Measurements from ENCODE around the gene NAALADL2. TPM values are rescaled to one million over a fixed set of nuclear protein-coding genes. Genes with fewer than 3 reads are reported as not detected.
A peak's percentile ranks its signal among the peaks of the same experiment; 100 is the strongest.

The NAALADL2 gene
- total RNA-seq, 1 donor from 2014 or later: 2.9 TPM

DNA sequence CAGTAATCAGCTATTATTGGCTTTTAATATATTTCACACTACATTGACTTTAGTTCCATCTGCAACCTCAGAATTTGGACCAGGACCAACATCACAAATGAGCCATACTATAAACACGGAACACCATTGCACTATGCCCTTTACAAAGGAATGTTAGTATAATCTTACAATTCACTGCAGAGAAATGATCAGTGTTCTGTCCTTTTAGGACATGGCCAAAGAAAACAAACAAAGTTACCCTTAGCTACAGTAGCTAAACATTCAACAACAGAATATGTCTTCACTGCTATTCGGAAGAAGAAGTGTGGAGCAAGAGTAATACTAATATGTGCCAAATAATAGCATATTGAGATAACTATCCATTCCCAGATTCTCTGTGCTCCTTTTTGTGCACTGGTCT lies 90.4 kb downstream of the NAALADL2 start:
- TF ChIP-seq CTCF (conservative IDR thresholded peaks at IDR 0.05; ENCODE audit: low read depth, low read length): no peak
- peak; percentile 36 for DNase-seq (ENCODE audit: low read depth)

DNA sequence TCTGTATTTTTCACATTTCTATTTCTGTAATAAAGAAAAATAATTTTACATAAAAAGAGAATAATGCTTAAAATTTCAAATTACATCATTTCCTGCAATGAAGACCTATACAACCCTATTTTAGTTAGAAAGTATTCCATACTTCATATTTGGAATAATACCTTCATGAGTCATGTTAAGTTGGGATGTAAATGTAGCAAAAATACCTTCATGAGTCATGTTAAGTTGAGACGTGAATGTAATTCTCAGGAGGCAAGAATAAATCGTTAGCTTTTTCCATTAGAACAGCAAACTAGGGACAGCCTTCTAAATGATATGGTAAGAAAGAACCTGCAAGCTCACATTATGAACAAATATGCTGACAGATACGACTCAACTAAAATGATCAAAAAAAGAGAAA lies 91.9 kb downstream of the NAALADL2 start:
- DNase-seq (ENCODE audit: low read depth): no peak
- no peak overlapping the region for H3K4me3 ChIP-seq (ENCODE audit: low read depth, low read length)
- TF ChIP-seq CTCF (conservative IDR thresholded peaks at IDR 0.05; ENCODE audit: low read depth, low read length): no peak

More for the DNA sequence above, 90.4 kb downstream of the NAALADL2 start:
- no peak overlapping the region for H3K4me3 ChIP-seq (ENCODE audit: low read depth, low read length)

- no peak for DNase-seq (ENCODE audit: low read depth)
- TF ChIP-seq CTCF (conservative IDR thresholded peaks at IDR 0.05; ENCODE audit: low read depth, low read length): no peak
- no peak overlapping the region for H3K4me3 ChIP-seq (ENCODE audit: low read depth, low read length)
Measured at GRCh38 chr3:174951498-174952005, 92.4 kb downstream of the NAALADL2 start.

- H3K4me3 ChIP-seq (ENCODE audit: low read depth, low read length): no peak overlapping the region
- DNase-seq (ENCODE audit: low read depth): no peak
- TF ChIP-seq CTCF (conservative IDR thresholded peaks at IDR 0.05; ENCODE audit: low read depth, low read length): no peak
Measured at GRCh38 chr3:174953068-174953467, 93.9 kb downstream of the NAALADL2 start.

- DNase-seq (ENCODE audit: low read depth): no peak
- no peak for TF ChIP-seq CTCF (conservative IDR thresholded peaks at IDR 0.05; ENCODE audit: low read depth, low read length)
- no peak overlapping the region for H3K4me3 ChIP-seq (ENCODE audit: low read depth, low read length)
Measured at GRCh38 chr3:174955513-174956016, 96.4 kb downstream of the NAALADL2 start.

DNA sequence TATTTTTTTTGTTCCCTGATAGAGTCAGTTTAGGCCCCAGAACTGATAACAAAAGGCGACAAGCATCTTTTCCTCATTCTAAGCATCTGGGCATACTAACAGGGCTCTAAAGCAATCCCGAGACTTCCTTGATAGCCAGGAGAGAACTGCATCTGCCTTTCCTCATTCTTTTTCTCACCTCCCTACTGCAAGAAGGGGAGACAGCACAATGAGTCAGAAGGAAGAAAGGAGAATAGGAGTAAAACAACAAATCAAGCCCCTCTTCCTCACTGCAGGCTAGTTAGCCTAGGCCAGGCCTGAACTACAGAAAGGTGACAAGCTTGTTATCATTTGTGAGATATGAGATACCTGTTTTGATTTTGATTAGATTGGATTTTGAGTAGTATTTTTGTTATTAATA lies 97.9 kb downstream of the NAALADL2 start:
- TF ChIP-seq CTCF (conservative IDR thresholded peaks at IDR 0.05; ENCODE audit: low read depth, low read length): no peak
- H3K4me3 ChIP-seq (ENCODE audit: low read depth, low read length): no peak overlapping the region
- DNase-seq (ENCODE audit: low read depth): no peak

GRCh38 chr3:174957551-174958001 lies 98.4 kb downstream of the NAALADL2 start:
- H3K4me3 ChIP-seq (ENCODE audit: low read depth, low read length): no peak overlapping the region
- no peak for DNase-seq (ENCODE audit: low read depth)

More at GRCh38 chr3:174957551-174958001, 98.4 kb downstream of the NAALADL2 start:
- no peak for TF ChIP-seq CTCF (conservative IDR thresholded peaks at IDR 0.05; ENCODE audit: low read depth, low read length)

All from epithelial cell of proximal tubule (primary cell).